Subcutaneous abdominal adipose tissue (tissue), 5 donors: ENCODE measurements around the gene LENG9.

Experiments
- H3K27ac ChIP-seq: one replicate; pipeline ENCODE4 v1.7.0; 2013; ENCODE audit warnings: low read depth, mild to moderate bottlenecking, inconsistent platforms, low read length, moderate library complexity
- H3K27me3 ChIP-seq, 5 donors: one replicate each; pipeline ENCODE4 v1.7.0; 2013; ENCODE audit warnings: low read length in 5 of 5, inconsistent platforms in 1 of 5; ENCODE audit not compliant: control insufficient read depth in 5 of 5, insufficient read depth in 4 of 5
- H3K36me3 ChIP-seq, 5 donors: one replicate each; pipeline ENCODE4 v1.7.0; 2013; ENCODE audit warnings: low read length in 5 of 5; ENCODE audit not compliant: control insufficient read depth in 5 of 5, insufficient read depth in 5 of 5
- H3K4me1 ChIP-seq, 5 donors: one replicate each; pipeline ENCODE4 v1.7.0; 2013; ENCODE audit warnings: low read length in 5 of 5, mild to moderate bottlenecking in 3 of 5, moderate library complexity in 1 of 5; ENCODE audit not compliant: control insufficient read depth in 5 of 5, insufficient read depth in 5 of 5
- H3K4me3 ChIP-seq, 5 donors: one replicate each; pipeline ENCODE4 v1.7.0; 2013; ENCODE audit warnings: low read length in 5 of 5, low read depth in 1 of 5
- H3K9ac ChIP-seq, 5 donors: one replicate each; pipeline ENCODE4 v1.7.0; 2013; ENCODE audit warnings: low read length in 5 of 5, mild to moderate bottlenecking in 4 of 5, moderate library complexity in 3 of 5
- H3K9me3 ChIP-seq, 5 donors: one replicate each; pipeline ENCODE4 v1.7.0; 2013; ENCODE audit warnings: low read length in 5 of 5; ENCODE audit not compliant: control insufficient read depth in 5 of 5
- donor health status: healthy.
- donor health status: healthy.
- donor health status: healthy.
- donor health status: healthy.
- donor health status: healthy.

The LENG9 gene

DNA sequence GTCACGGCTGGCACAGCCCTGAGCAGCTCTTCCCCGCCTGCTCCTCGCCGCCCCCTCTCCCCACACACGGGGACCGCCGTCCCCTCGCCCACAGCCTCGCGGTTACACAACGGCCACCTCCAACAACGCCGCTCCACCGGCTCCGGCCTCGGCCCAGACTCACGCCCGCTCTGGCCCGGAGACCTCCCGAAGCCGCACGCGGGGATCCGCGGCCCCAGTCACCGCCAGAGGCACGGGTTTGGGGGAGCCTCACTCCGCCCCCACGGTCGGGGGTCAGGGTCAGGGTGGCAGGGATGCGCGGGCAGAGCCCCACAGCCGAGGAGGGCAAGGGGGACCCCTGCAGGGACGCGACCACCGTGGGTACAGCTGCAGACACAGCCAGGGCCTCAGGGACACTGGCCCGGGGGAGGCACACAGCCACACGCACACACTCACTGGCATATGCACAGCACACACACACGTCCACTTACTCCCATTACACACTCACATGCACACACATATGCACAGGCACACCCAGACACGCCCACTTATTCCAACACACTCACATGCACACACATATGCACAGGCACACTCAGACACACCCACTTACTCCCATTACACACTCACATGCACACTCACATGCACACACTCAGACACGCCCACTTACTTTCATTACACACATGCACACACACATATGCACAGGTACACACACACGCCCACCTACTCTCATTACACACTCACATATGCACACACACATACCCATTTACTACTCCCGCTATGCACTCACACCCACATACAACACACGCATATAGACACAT is 46.7 kb downstream of the LENG9 start:
- Histone ChIP-seq H3K27ac (no peak overlapping the region), H3K27me3 (peaks cover 29 to 59% (median 49%) of the 10 kb centered on the region in 5 donors), H3K4me1 (peaks cover 3 to 34% (median 25%) of the 10 kb centered on the region in 5 donors), H3K9ac (no peak overlapping the region), H3K4me3 (no peak overlapping the region), H3K36me3 (no peaks in the 10 kb centered on the region), H3K9me3 (peaks cover 0 to 3% (median 0%) of the 10 kb centered on the region in 5 donors)

- Histone ChIP-seq H3K9ac (no peak overlapping the region), H3K36me3 (no peaks in the 10 kb centered on the region), H3K9me3 (peaks cover 0 to 3% (median 0%) of the 10 kb centered on the region in 5 donors), H3K27me3 (peaks cover 24 to 51% (median 45%) of the 10 kb centered on the region in 5 donors), H3K4me3 (peak overlapping the region in 1 of 5 donors; percentile 17), H3K4me1 (peaks cover 3 to 34% (median 25%) of the 10 kb centered on the region in 5 donors), H3K27ac (no peak overlapping the region)
Observed at GRCh38 chr19:54415901-54416673, 47.5 kb downstream of the LENG9 start.

- no peak within 1 kb of the TSS for H3K9ac ChIP-seq
- no peaks in the 10 kb centered on the region for H3K36me3 ChIP-seq
- H3K9me3 ChIP-seq = peaks cover 0 to 3% (median 0%) of the 10 kb centered on the region in 5 donors
- peak within 1 kb of the TSS in 1 of 5 donors; percentile 17 for H3K4me3 ChIP-seq
- H3K4me1 ChIP-seq = peaks cover 3 to 29% (median 21%) of the 10 kb centered on the region in 5 donors
- H3K27ac ChIP-seq = no peak within 1 kb of the TSS
- peaks cover 18 to 47% (median 45%) of the 10 kb centered on the region in 5 donors for H3K27me3 ChIP-seq
Observed at GRCh38 chr19:54415208-54415900, 48.2 kb downstream of the LENG9 start, which contains the start of gene TTYH1. Gene TTYH1 (plus strand): TSS chr19:54415464. CDS start chr19:54415553, 89 bp downstream.

- Histone ChIP-seq H3K27ac (no peak overlapping the region), H3K27me3 (peaks cover 16 to 38% (median 36%) of the 10 kb centered on the region in 5 donors)
Observed at GRCh38 chr19:54414156-54414555, 49.4 kb downstream of the LENG9 start.

GRCh38 chr19:54412877-54413276 is 50.7 kb downstream of the LENG9 start:
- Histone ChIP-seq H3K9me3 (peaks cover 0 to 3% (median 0%) of the 10 kb centered on the region in 5 donors), H3K36me3 (no peaks in the 10 kb centered on the region), H3K9ac (no peak overlapping the region), H3K27me3 (peaks cover 15 to 36% (median 30%) of the 10 kb centered on the region in 5 donors), H3K4me1 (peaks cover 0 to 18% (median 16%) of the 10 kb centered on the region in 5 donors), H3K4me3 (no peak overlapping the region), H3K27ac (no peak overlapping the region)

More at GRCh38 chr19:54414156-54414555, 49.4 kb downstream of the LENG9 start:
- Histone ChIP-seq H3K9ac (no peak overlapping the region), H3K36me3 (no peaks in the 10 kb centered on the region), H3K4me1 (peaks cover 3 to 26% (median 21%) of the 10 kb centered on the region in 5 donors), H3K4me3 (no peak overlapping the region), H3K9me3 (peaks cover 0 to 3% (median 0%) of the 10 kb centered on the region in 5 donors)
